ENCODE results near the gene SLC15A3. TPM values are rescaled to one million over a fixed set of nuclear protein-coding genes. Genes with fewer than 3 reads are reported as not detected.

Gene SLC15A3
- total RNA-seq, result 10 to 100 TPM in 2 of 4 donors, 1 to 10 TPM in 2; 6.3 to 16.5 (median 8.9) TPM

- Histone ChIP-seq H3K9me3 (no peaks in the 10 kb centered on the region), H3K4me3 (replicated peaks in 1 of 3) (peak within 1 kb of the TSS in 2 of 3 donors; percentile 23), H3K36me3 (no peaks in the 10 kb centered on the region), H3K27ac (peak within 1 kb of the TSS; percentile 62 to 78 (median 68)), H3K4me1 (peaks cover 0 to 10% of the 10 kb centered on the region in 2 donors), H3K27me3 (peaks cover 5% of the 10 kb centered on the region)
- WGBS, 2 donors, result 47 to 62% methylated on average over 23 of the region's 23 CpGs
- peak in 1 of 2 donors; percentile 29 for DNase-seq
- no peak for TF ChIP-seq CTCF (IDR thresholded peaks at IDR 0.05)
- no peak for TF ChIP-seq POLR2A (IDR thresholded peaks at IDR 0.05)
- intact Hi-C loops (cut with DNase I), result no loop called here
Observed at GRCh38 chr11:60951904-60952741, at the start of gene SLC15A3. TSS of gene SLC15A3 (minus strand) at chr11:60952176. CDS start at chr11:60951551, 625 bp downstream.

- DNase-seq, result no peak
- WGBS, 2 donors, result 74 to 82% methylated on average over 11 of the region's 11 CpGs
Observed at GRCh38 chr11:61000426-61000825, 48.5 kb upstream of the SLC15A3 start.

GRCh38 chr11:60996381-60997138 lies 44.6 kb upstream of the SLC15A3 start:
- WGBS, 2 donors, result 34 to 37% methylated on average over 9 to 13 of the region's 13 CpGs
- Histone ChIP-seq H3K4me3 (replicated peaks in 1 of 3) (no peak overlapping the region), H3K27ac (no peak overlapping the region), H3K27me3 (no peaks in the 10 kb centered on the region), H3K36me3 (no peaks in the 10 kb centered on the region), H3K9me3 (no peaks in the 10 kb centered on the region), H3K4me1 (peaks cover 15 to 22% of the 10 kb centered on the region in 2 donors)
- peak; percentile 61 to 74 for DNase-seq
- no peak for TF ChIP-seq POLR2A (IDR thresholded peaks at IDR 0.05)
- TF ChIP-seq CTCF (IDR thresholded peaks at IDR 0.05), result no peak
- intact Hi-C loops (cut with DNase I), result no loop called here

More at GRCh38 chr11:61000426-61000825, 48.5 kb upstream of the SLC15A3 start:
- Histone ChIP-seq H3K9me3 (no peaks in the 10 kb centered on the region), H3K36me3 (no peaks in the 10 kb centered on the region), H3K4me3 (replicated peaks in 1 of 3) (no peak overlapping the region), H3K27me3 (no peaks in the 10 kb centered on the region), H3K4me1 (peaks cover 12 to 17% of the 10 kb centered on the region in 2 donors), H3K27ac (no peak overlapping the region)
- intact Hi-C loops (cut with DNase I), result no loop called here
- no peak for TF ChIP-seq CTCF (IDR thresholded peaks at IDR 0.05)
- no peak for TF ChIP-seq POLR2A (IDR thresholded peaks at IDR 0.05)

- intact Hi-C loops (cut with DNase I), result no loop called here
- WGBS, 2 donors, result 38 to 43% methylated on average over 7 of the region's 7 CpGs
Observed at GRCh38 chr11:60995798-60996197, 43.8 kb upstream of the SLC15A3 start.

More at GRCh38 chr11:60995798-60996197, 43.8 kb upstream of the SLC15A3 start:
- Histone ChIP-seq H3K27ac (no peak overlapping the region), H3K4me1 (peaks cover 15 to 22% of the 10 kb centered on the region in 2 donors), H3K9me3 (no peaks in the 10 kb centered on the region), H3K36me3 (no peaks in the 10 kb centered on the region), H3K27me3 (no peaks in the 10 kb centered on the region), H3K4me3 (replicated peaks in 1 of 3) (no peak overlapping the region)
- DNase-seq, result peak; percentile 40 to 62
- TF ChIP-seq POLR2A (IDR thresholded peaks at IDR 0.05) (no peak), CTCF (IDR thresholded peaks at IDR 0.05) (no peak)

Data from thyroid gland (tissue), 4 donors.